NCI-H187 treated with DMSO at 0.1 percent for 48 hours (cell line): ENCODE results near the gene IL17RA.
"Not testable (repeated sequence)": the region's sequence is repeated elsewhere in the genome, so short reads cannot be mapped to it uniquely, and the experiment has no call there.

Experiments used
- DNase-seq: peaks from one replicate; lab custom pipeline; 2025; lab: John Stamatoyannopoulos, UW

The IL17RA gene

GRCh38 chr22:17120711-17121232 is 36.0 kb downstream of the IL17RA start:
- no peak for DNase-seq

GRCh38 chr22:17121233-17122195 is 36.7 kb downstream of the IL17RA start, which contains the start of gene TMEM121B:
TMEM121B (minus strand) TSS chr22:17121360; CDS start chr22:17121127, 233 bp downstream.
- no peak for DNase-seq

- no peak for DNase-seq
These were observed 45.4 kb downstream of the IL17RA start for GRCh38 chr22:17130199-17130598.

DNA sequence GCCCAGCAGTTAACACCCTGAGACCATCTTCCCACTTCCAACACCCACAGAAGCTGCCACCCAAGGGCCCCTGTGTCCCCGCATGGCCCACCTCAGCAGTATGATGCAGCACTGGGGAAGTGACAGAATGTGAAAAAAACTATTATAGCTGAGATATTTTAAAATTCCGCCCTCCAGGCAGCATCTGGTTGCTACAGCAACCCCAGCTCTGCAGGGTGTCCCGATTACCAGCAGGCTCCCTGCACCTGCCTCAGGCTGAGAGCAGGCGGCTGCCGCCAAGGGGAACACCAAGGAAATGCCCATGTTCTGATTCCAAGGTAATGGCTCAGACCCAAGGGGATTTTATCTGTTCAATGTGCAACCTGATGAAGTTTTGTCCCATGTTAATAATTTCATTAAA is 46.9 kb downstream of the IL17RA start:
- DNase-seq: no peak

DNA sequence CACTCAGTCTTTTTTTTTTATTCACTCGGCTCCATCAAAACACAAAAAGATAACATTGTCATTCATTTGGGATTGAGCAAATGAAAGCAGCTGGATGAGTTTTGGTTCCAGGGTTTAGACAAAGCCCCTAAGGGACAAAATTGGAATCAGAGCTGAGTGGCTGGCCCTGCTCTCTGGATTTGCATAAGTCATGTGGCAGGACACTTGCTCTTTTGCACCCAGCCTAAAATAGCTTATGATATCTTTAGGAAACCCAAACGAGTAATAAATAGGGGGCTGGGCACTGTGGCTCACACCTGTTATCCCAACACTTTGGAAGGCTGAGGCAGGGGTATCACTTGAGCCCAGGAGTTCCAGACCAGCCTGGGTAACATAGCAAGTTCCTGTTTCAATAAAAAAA is 47.3 kb downstream of the IL17RA start:
- no peak for DNase-seq

DNA sequence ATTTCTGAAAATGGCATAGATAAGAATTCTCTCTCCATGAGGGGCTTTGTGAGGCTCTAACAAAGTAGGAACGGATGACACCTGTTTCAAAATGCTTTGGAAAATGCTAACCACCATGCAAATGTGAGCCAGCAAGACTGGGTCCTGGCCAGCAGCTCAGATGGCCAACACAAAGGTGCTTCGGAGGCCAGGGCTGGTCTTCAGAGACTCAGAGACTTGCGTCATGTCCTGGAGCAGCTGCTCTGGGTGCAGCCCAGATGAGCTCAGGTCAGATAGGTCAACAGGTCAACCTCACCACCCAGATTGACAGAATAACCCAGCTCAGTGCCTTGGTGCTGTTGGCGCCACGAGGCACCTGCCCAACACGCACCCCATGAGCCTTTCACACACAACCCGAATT is 48.3 kb downstream of the IL17RA start:
- no peak for DNase-seq

DNA sequence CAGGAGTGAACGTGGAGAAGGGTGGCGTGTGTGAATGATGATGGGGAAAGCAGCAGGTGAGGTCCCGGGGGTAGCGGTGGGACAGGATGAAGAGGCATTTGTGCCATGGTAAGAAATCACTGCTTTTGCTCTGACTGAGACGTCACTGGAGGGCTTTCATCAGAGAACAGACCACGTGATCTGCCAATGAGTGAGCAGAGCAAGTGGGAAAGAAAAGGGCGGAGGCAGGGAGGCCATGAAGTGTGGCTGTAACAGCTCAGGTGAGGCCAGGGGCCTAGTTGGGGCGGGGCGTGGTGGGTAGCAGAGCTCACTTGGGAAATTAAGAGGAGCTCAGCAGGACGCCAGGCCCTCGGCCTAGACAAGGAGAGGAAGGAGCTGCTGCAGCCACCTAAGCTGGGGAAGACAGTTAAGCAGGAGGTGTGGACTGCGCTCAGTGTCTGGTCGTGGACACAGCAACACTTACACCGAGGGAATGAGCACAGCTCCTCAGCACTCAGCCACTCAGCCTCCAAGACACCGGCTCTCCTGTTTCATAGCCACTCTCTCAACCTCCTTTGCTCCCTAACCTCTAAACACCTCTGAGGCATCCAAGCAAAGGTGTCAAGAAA is 50.5 kb downstream of the IL17RA start:
- DNase-seq: no peak

GRCh38 chr22:17137170-17137569 is 52.4 kb downstream of the IL17RA start:
- DNase-seq: no peak

DNA sequence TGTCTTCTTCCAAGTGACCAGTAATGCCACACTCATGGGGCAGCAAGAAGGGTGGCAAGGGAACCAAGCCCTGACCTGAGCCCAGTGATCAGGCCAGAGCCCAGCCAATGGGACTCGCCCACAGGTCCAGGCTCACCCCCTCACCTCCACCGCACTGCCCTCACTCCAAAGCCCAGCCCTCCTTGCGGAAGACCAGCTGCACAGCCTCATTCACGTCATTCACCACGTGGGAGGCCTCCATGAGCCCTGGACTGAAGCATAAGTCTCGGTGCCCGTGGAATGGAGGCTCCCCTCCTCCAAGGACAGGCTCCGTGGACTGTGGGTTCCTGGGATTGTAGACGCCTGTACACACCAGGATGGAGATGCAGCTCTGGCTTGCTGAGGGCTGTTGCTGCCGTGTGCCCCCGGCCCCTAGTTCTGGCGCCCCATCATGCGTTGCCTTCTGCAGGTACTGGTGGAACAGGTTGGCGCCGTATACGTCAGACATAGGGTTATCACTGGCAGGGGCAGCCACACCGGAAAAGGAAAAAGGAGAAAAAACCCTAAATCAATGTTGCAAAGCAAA is 53.1 kb downstream of the IL17RA start:
- no peak for DNase-seq

- no peak for DNase-seq
These were observed 53.7 kb downstream of the IL17RA start for GRCh38 chr22:17138513-17138912.

GRCh38 chr22:17140022-17140421 is 55.2 kb downstream of the IL17RA start:
- DNase-seq: no peak

DNA sequence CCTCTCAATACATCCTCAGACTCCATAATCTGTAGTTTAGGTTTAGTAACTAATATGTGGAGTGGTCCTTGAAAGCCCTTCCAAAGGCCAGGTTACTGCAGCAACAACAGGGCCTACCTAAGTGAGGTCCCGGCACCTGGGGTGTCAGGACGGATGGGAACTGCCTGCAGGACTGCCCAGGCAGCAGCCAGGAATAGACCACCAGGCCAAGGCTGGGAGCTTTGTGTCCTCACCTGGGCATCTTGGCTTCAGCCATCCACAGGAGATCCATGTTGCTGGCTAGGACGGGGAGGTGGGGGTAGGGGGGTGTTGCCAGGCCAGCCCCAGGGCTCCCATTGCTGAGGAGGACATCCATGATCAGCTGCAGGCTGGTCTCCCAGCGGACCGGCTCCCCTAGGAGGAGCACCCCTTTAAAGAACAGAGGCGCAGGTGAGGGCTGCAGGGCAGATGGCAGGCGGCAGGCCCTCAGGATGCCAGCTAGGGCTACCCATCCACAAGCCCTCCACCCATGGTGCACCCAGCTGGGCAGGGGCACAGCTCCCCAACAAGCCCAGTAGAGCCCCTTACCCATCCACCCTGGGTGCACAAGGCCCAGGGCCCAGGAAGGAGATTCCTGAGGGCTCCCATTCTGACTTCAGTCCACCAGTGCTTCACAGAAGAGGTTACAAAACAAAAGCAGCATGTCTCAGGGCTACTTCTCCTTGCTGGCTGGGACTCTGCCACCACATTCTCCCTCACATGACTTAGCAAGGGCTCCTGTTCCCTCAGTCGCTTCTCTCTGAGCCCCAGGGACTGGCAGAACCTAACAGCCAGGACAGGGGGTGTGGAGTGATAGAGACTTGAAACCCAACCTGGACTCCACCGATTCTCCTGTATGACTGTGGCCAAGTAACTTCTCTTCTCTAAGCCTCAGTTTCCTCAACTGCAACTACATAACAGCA is 56.3 kb downstream of the IL17RA start:
- no peak for DNase-seq

DNA sequence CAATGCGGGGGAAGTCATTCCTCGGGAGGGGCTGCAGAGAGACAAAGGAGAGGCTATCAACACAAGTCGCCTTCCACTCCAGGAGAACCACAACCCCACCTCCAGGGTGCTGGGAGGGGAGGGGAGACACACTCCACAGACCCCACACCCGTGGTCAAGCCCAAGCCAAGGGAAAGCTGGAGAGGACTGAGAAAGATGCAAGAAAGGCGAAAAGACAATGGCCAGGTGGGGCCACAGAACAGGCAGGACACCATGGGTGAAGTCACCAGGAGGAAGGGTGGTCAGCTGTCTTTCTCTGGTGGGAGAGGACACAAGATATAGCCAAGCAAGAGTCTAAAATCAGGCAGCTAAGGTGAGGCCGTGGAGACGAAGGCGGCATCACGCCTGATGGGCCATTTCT is 58.3 kb downstream of the IL17RA start:
- DNase-seq: no peak

- no peak for DNase-seq
These were observed 59.0 kb downstream of the IL17RA start for GRCh38 chr22:17143826-17144225.

DNA sequence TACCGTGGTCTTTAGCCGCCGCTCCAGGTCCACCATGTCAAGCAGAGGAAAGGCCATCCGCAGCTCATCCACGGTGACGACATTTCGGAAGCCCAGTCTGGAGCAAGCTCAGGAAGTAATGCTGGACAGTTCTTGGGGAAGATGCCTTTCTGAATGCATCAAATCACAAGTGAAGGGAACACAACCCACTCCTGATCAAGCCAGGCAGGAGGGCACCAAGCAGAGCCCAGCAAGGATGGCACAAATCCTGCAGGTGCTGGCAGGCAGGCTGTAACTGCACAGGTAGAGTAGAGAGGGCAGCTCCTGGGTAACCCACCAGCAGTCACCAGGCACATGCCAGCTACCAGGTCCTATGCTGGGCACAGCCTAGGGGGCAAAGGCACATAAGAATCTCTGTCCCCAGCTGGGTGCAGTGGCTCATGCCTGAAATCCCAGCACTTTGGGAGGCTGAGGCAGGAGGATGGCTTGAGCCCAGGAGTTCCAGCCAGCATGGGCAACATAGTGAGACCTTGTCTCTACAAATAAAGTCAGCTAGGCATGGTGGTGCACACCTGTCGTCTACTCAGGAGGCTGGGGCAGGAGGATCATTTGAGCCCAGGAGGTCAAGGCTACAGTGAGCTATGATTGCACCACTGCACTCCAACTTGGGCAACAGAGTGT is 60.4 kb downstream of the IL17RA start:
- DNase-seq: no peak

DNA sequence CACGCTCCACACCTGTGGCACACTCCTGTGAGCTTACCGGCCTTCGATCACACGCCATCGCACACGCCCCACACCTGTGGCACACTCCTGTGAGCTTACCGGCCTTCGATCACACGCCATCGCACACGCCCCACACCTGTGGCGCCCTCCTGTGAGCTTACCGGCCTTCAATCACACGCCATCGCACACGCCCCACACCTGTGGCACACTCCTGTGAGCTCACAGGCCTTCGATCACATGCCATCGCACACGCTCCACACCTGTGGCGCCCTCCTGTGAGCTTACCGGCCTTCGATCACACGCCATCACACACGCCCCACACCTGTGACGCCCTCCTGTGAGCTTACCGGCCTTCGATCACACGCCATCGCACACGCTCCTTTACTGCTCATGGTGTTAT is 62.7 kb downstream of the IL17RA start:
- DNase-seq: not testable (repeated sequence)

GRCh38 chr22:17149076-17149815 is 64.4 kb downstream of the IL17RA start:
- DNase-seq: no peak

DNA sequence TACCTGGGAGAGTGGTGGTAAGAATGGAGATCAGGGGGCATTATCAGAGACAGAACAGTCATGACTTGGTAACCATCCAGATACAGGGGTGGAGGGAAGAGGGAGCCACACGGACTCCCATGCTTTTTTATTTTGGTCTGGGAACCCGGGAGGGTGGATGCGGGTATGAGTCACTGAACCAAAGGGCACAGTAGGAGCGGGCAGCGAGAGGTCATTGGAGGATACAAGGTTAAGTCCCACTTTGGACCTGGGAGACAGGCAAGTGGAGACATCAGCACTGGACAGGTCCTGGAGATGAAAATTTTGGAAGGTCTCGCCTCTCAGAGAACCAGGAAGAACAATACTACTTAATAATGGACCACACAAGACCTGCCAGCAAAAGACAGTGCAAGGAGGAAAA is 67.5 kb downstream of the IL17RA start:
- DNase-seq: no peak

DNA sequence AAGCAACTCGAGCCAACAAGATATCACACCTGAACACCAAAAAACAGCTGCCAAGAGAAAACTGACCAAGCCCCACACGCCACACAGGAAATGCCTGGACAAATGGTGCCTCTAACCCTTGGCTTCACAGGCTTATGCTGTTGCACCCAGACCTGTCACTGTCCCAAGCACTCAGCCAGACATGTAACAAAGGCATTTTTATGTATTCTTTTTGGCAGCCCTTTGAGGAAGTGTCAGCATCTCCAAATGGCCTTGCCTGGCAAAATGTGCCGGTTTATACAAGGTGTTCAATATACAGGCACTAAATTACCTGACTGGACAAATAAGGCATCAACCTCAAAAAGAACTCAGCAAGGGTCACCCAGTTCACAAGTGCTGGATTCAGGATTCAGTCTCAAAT is 68.2 kb downstream of the IL17RA start:
- no peak for DNase-seq

DNA sequence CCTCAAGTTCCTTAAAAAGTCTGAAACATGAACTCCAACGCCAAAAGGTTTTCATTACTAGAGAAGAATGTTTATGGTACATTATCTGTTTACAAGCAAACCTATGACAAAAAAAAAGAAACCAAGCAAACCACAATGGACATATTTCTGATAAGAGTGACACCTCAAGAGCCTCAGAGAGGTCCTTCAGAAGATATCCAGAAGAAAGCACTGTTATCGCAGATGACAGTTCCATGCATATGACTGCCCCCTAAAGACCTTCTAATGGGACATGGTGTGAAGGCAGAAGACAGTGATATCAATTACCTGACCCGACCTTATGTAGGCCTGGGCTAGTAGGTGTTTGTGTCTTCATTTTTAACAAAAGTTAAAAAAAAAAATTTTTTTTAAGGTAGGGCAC is 71.1 kb downstream of the IL17RA start:
- DNase-seq: no peak
